HG03097 (cell line): ENCODE results near the gene ACSM2B.
"Not testable (repeated sequence)": the region's sequence is repeated elsewhere in the genome, so short reads cannot be mapped to it uniquely, and the experiment has no call there.

Experiments
- ATAC-seq: cut with Tn5 transposase; IDR thresholded peaks from one replicate; pipeline ENCODE4 v1.9.1; 2021; ENCODE audit not compliant: unreplicated experiment, low FRiP score

Gene ACSM2B

DNA sequence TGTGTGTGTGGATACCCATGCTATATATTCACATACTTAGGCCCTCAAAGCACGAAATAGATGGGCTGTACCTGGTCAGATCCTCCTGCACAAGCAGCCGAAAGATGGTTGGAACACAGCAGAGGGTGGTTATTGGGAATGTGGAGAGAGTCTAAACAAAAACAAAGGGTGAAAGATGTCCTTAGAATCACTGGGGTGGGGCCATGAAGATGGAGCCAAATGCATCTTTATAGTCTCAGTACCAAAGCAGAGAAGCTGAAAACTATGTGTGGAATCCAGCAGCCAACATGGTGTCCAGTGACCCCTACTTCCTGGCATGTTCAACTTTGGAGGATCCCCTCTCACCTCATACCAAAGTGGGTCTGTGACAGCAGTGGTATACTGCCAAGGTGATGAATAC lies 19.5 kb upstream of the ACSM2B start:
- not testable (repeated sequence) for ATAC-seq

DNA sequence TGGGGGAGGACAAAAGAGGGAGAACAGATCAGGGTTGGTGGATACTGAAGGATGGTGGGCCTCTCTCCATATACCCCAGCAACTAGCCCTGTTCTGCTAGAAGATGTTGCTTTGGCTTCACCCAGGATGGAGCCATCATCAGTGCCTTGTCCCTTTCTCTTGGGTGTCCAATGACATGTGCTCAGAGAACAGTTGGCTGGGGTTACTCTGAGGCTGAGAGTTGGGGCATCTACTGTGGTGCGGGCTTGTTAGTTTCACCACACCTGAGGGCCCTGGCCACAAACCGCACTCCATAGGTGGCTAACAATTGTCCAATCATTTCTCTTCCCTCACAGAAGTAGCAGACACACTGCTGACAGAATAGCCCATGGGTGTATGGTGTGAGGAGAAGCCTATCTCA lies 18.9 kb upstream of the ACSM2B start:
- not testable (repeated sequence) for ATAC-seq

DNA sequence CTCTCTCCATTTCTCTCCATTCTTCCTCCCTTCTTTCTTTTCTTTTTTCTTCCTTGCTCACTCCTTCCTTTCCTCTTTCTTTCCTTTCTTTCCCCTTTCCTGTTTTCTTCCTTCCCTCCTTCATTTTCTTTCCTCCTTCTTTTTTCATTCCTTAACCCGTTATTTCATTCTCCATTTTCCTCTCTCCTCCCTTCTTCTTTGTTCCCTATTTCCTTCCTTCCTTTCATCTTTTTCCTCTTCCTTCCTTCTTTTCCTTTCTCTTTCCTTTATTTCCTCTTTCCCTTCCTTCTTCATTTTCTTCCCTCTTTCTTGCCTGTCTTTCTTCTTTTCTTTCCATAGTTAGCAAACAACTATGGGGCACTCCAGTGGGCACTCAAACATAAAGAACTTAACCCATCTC lies 16.6 kb upstream of the ACSM2B start:
- ATAC-seq = not testable (repeated sequence)

DNA sequence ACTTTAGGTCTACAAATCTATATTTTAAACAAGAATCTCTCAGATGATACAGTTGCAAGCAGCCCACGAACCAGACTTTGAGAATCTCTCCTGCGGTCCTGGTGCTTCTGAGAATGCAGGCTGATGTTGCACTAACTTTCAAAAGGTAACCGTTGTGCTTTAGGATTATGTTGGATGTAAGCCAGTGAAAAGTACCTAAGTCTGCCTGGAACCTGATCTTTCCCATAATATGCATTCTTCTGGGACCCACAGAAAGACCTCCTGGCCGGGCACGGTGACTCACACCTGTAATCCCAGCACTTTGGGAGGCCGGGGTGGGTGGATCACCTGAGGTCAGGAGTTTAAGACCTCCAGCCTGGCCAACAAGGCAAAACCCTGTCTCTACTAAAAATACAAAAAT lies 13.3 kb upstream of the ACSM2B start:
- not testable (repeated sequence) for ATAC-seq

DNA sequence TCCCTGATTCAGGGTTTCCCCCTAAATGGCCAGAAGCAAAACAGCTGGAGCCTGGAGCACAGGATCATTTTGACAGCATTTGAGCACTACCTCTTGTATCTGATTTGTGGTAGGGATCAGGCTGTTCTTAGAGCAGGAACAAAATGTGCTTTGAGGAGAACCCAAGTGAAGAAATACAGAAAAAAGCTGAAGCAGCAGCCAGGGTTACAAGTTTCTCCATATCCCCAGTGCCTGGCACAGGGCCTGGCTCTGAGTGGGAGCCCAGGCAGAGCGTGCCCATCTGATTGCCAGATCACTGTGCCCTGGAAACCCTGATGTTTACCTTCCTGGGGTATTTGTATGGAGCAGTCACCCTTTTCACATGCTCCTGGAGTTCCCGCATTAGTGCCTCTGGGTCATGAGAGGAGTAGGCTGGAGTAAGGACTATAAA lies 11.5 kb upstream of the ACSM2B start:
- not testable (repeated sequence) for ATAC-seq

DNA sequence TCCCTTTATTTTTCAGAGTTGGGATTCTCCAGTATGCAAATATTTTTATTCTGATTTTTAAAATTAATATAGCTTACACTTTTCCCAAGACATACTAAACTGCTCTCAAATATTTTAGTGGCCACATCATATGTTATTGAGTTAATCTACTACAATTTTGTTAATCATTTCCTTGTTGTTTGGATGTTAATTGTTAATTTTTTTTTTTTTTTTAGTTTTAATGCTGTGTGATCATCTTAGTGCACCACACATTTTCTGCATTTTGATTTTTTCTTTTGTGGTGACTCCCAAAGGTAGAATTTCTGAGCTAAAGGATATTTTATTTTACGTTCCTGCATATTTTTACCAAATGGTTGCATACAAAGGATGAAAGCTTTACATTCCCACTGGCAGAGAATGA lies 10.5 kb upstream of the ACSM2B start:
- not testable (repeated sequence) for ATAC-seq

DNA sequence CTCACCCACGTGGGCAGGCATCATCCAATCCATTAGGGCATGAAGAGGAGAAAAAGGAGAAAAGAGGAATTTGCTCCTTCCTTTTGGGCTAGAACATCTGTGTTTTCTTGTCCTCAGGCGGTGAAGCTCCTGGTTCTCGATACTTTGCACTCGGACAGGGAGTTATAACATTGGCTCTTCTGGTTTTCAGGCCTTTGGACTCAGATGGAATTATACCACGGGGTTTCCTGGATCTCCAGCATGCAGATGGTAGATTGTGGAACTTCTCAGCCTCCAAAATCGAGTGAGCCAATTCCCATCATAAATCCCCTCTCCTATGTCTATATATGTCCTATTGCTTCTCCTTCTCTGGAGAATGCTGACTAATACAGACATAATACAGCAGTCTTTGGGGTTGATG lies 9.9 kb upstream of the ACSM2B start:
- ATAC-seq = not testable (repeated sequence)

DNA sequence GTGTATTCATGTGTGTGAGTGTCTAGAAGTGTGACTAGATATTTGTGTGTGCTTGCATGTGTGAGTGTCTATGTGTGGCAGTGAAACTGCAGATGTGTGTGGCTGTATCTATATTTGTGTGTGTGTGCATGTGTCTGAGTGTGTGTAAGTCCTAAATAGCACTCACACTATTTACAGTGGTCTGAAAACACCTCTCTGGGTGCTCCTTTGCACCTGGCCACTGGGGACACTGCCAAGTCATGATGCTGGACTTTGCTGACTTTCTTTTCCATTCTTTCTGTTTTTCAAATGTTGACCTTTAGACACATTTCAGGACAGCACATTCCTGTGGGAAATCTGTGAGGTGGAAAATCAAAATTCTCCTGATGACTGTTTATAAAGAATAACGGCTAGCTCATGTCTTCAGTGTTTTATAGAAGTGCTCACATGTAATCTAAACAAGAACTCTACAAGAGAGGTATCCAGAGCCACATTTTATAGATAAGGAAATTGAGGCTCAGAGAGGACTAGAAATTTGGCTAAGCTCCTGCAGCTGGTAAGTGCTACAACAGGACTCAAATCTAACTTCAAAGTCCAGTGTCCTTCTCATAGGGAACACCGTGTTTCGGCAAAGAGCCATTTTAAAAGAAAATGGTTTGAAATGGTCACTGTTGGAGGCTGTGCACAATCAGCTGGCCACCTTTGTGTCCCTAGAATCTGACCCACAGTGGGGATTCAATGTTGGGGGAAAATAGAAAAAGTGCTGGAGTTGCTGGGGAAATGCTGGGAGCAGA lies 4.5 kb upstream of the ACSM2B start:
- not testable (repeated sequence) for ATAC-seq

DNA sequence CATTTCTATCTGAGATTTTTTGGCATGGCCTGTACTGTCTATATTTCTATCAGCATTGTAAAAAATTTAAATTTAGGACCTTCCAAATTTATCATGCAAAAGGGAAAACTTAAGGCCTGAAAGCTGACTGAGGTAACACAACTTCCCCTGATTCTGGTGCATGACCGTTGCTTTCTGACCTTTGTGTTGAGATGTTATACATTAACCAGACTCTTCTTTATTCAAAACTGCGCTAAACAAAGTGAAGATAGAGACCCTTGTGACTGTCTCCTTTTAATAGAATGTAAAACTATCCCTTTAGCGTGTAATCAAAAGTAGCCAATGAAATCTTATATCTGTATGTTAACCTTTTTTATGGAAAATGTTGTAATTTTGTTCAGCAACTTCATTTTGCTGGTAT lies 1.9 kb upstream of the ACSM2B start:
- not testable (repeated sequence) for ATAC-seq

DNA sequence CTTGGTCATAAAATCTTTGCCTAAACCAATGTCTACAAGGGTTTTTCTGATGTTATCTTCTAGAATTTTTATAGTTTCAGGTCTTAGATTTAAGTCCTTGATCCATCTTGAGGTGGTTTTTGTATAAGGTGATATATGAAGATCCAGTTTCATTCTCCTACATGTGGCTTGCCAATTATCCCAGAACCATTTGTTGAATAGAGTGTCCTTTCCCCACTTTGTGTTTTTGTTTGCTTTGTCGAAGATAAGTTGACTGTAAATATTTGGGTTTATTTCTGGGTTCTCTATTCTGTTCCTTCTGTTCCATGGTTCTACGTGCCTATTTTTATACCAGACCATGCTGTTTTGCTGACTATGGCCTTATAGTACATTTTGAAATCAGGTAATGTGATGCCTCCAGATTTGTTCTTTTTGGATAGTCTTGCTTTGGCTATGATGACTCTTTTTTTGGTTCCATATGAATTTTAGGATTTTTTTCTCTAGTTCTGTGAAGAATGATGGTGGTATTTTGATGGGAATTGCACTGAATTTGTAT lies 7.0 kb downstream of the ACSM2B start:
- ATAC-seq = not testable (repeated sequence)

DNA sequence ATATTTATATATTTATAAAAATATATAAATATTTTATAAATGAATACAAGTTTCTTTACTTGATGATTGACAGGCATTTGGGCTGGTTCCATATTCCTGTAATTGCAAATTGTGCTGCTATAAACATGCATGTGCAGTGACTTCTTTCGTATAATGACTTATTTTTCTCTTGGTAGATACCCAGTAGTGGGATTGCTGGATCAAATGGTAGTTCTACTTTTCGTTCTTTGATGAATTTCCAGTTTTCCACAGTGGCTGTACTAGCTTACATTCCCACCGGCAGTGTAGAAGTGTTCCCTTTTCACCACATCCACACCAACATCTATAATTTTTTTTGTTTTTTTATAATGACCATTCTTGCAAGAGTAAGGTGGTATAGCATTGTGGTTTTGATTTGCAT lies 7.8 kb downstream of the ACSM2B start:
- ATAC-seq = no peak

DNA sequence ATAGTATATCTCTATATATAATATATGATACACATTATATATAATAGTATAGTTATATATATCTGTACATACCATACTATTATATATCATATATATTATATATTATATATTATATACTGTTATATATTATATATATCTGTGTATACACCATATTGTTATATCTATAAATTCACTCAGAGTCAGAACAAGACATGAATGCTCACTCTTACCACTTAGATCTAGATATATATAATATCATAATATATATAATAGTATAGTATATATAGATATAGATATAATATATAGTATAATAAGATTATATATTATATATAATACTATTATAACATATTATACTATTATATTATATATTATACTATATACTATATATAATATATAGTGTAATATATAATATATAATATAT lies 9.3 kb downstream of the ACSM2B start:
- no peak for ATAC-seq

DNA sequence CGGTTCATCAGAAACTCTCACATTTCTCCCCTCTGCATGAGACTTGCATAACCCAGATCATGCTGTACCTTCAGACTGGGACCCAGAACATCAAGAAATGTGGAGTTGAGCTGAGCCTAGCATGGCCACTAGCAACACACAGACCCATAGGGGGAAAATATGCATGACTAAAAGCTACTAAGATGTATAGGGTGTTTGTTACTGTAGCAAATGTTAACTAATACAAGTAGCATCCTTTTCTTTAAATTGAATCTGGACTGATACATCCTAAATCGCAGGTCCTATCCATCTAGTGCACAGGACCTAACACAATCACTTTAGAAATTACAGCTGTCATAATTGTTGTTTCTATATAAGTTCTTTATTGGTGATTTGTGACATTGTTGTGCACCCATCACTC lies 10.8 kb downstream of the ACSM2B start:
- not testable (repeated sequence) for ATAC-seq

DNA sequence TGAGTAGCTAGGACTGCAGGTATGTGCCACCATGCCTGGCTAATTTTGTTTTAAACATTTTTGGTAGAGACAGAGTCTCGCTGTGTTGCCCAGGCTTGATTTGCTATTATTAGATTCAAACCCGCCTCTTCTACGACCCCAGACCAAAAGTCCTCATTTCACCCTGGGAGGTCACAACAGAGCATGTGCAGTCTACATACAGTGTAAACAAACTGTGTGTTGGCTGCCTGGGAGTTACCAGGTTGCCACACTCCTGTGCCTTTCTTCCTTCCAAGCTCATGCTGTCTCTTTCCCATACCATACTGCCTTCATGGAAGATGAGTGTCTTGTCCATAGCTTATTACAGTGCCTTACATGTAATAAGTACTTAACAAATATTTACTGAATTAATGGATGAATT lies 11.9 kb downstream of the ACSM2B start:
- ATAC-seq = not testable (repeated sequence)

DNA sequence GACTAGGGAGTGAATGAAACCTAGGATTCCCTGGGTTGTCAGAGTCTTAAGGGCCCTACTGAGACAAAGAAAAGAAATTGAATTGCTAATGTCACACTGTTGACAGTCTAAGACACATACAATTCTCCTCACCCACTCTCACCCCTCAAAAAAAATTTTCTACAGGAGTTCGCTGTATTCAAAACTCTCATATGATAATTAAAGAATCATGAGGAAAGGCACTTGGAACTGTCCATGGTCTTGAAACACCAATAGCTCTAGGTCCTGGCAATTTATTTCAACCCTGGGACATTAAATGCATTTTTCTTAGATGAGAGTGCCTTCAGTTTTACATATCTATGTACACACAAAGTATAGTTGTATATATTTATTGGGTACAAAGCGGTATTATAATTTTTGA lies 20.5 kb downstream of the ACSM2B start:
- ATAC-seq = not testable (repeated sequence)

DNA sequence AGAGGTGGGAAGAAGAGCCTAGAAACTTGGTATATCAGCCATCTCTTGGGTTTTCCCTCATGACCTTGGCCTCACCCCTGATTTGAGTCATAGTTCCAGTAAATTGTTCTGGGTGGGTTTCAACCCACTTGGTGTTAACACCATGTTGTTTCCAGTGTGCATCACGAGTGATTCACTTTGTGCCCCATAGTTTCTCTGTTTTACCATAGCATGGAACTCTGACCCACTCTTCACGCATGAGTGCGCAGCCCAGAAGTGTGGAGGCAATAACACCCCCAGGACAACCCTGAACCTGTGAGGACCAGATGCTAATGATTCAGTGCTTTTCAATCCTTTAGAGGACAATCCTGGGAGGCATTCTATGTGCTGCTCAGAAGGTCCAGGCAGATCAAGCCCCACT lies 21.5 kb downstream of the ACSM2B start:
- not testable (repeated sequence) for ATAC-seq

DNA sequence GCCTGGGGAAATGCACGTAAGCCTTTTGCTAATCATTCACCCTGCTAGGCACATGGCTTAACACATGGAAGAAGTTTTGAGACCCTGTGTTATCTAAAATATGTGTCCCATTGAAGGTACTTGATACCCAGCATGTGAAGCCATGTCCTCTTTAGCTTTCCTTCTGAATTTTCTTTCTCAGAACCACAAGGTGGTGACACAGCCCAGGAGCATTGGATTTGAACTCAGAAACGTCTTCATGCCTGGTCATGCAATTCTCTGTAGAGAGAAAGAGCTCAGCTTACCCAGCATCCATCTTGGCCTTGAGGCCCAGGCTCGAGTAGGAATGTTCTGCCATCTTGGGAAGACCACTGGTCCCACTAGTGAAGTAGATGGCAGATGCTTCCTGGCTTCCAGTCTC lies 22.7 kb downstream of the ACSM2B start:
- not testable (repeated sequence) for ATAC-seq

DNA sequence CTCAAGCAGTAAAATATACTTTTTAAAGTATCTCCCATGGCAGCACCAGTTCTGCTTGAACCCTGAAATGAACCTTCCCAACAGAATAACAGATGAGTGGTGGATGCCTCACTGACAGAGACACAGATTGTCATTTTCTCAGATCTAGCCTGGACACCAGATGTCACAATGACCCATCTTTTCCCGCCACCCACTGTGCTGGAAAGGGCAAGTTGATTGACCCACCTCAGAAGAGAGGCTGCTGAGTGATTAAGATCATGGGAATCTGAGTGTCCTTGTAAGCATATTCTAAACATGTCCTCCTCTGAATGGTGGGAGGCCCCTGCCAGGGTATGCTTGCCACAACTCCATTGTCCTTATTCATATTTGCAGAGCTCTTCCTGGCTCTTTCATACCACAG lies 29.2 kb downstream of the ACSM2B start:
- ATAC-seq = not testable (repeated sequence)

DNA sequence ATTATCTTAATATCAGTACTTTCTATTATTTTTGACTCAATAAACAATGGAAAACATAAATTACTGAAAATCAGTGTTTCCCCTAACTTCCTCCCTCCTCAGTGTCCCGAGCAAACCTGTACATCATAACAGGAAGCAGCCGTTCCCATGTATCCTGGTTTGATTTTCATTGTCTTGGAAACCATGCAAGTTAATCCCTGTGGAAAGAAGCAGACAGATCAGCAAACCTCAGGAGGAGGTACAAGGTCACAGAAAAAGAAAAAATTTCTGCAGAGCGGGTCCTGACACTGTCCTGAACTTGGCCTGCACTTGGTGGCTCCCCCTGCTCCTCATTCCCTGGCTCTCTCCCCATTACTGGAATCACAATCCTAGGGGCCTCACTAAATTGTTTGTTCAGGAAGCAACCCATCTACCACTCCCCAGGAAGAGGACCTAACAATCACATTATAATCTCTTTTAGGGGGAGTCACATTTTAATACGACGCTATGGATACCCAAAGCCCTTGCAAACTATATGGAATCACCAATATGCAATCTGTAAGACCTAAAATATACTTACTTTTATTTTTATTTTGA lies 29.8 kb downstream of the ACSM2B start:
- ATAC-seq = not testable (repeated sequence)

DNA sequence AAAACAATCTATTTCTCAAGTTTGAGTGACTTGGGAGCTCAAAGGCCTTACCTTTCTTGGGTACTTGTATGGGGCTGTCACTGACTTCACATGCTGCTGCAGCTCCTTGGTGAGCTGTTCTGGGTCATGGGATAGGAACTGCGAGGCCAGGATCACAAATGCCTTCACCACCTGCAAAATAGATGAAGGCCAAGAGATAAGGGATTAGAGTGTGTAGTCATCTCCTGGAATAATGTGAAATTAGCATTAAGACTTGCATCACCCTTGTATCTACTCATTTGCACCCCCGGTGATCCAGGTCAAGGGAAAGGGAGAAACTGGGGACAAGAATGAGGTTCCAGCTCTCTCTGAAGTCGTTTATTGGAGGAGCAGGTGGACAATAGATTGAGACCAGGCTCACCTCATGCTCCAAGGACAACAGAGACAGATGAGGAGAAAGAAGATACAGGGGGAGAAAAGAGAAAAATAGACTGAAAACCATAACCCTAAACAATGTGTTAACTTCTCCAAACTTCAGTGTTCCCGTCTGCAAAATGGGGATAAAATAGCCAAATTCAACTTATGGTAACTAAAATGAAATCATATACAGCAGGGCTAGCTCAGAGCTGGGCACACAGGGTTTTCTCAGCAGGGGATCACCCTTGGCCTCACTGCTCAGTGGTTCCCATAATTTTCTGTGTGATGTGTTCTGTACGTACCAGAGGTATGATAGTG lies 35.4 kb downstream of the ACSM2B start:
- not testable (repeated sequence) for ATAC-seq

DNA sequence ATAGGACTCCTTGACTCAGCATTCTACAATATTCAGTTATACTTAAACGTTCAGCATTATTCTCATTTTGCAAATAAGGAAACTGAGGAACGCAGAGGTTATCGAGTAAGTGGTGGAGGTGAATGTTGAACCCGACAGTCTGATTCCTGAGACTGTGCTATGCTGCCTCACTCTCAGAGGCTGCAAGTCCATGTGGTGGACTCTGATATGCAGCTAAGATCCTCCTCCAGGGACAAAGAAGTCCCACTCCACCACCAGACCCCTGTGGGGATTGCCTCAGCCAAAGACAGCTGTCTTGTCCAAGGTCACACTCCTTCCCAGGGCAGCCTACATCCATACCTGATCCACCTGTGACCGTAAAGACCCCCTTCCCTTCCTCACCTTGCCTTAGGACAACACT lies 37.5 kb downstream of the ACSM2B start:
- ATAC-seq = no peak
